ENCODE results near the gene ABHD10. TPM values are rescaled to one million over a fixed set of nuclear protein-coding genes. Genes with fewer than 3 reads are reported as not detected.
A peak's percentile ranks its signal among the peaks of the same experiment; 100 is the strongest.

The ABHD10 gene
- total RNA-seq, result 10 to 100 TPM; 53.1 to 54.6 TPM

- peak; percentile 98 for DNase-seq
- H3K27me3 Mint-ChIP-seq (ENCODE audit: low read depth), result no peaks in the 10 kb centered on the region
- peaks cover 6% of the 10 kb centered on the region for H3K36me3 Mint-ChIP-seq (ENCODE audit: low read depth)
- peak within 1 kb of the TSS; percentile 87 for H3K4me3 Mint-ChIP-seq
- CTCF ChIA-PET, result interaction anchor here (0.5 to 4.3 kb wide), 11 partner anchors 8 to 360 kb away, joined by 3 to 49 read pairs (median 4); no protein-coding TSS in a partner anchor
- H3K27ac Mint-ChIP-seq, result peak within 1 kb of the TSS; percentile 89
- intact Hi-C loops (cut with micrococcal nuclease), result loop anchor here (1.0 to 5.0 kb wide), 7 partner anchors 23 to 907 kb away; partner anchors contain the start of genes ATG3, CD96, NECTIN3 and SLC35A5
- H3K4me1 Mint-ChIP-seq (ENCODE audit: low read depth), result peaks cover 39% of the 10 kb centered on the region
- H3K9me3 Mint-ChIP-seq, result no peaks in the 10 kb centered on the region
Measured at GRCh38 chr3:111978583-111979433, at the start of gene ABHD10. Gene ABHD10, plus strand, starts transcription at chr3:111979026. Its CDS starts 36 bp downstream, at chr3:111979062.

DNA sequence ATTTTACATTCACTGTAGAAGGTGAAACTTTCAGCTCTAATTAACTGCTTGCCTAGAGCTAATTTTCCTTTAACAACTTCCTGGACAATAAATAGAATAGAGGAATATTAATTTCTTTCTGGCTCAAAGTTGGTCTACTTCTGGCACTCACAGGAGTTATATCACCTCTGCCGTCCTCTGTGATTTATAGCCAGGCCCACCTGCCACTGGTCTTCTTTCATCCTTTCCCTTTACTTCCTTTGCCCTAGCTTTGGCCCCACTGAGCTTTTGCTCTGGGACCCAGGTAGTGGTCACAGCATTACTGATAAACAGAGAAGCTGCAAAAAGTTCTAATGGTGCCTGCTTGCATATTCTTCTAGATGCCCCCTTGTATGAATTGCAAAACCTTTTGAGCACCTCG is 49.3 kb upstream of the ABHD10 start:
- H3K4me3 Mint-ChIP-seq, result no peak overlapping the region
- H3K4me1 Mint-ChIP-seq (ENCODE audit: low read depth), result no peaks in the 10 kb centered on the region
- CTCF ChIA-PET, result interaction anchor here (0.7 kb wide), 2 partner anchors 10 to 70 kb away, joined by 3 to 4 read pairs; no protein-coding TSS in a partner anchor
- H3K27me3 Mint-ChIP-seq (ENCODE audit: low read depth), result no peaks in the 10 kb centered on the region
- intact Hi-C loops (cut with micrococcal nuclease), result no loop called here
- H3K36me3 Mint-ChIP-seq (ENCODE audit: low read depth), result no peaks in the 10 kb centered on the region
- H3K27ac Mint-ChIP-seq, result no peak overlapping the region
- H3K9me3 Mint-ChIP-seq, result no peaks in the 10 kb centered on the region
- no peak for DNase-seq

DNA sequence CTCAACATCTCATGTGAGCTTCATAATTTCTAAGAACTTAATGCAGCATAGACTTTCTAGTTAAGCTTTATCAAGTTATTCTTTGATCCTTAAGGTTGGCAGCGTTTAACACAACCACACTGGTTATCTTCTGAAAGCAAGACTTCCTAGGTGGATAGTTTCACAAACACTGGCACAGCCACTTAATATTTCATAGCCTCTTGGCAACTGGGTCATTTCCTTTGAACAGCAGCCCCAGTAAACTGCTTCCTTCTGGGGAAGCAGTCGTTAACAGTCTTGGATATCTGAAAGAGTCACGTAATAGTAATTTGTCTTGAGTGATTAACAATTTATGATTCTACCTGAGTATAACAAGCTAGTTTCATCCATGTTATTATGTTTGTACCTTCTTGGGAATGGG is 45.9 kb upstream of the ABHD10 start:
- DNase-seq, result no peak
- H3K27me3 Mint-ChIP-seq (ENCODE audit: low read depth), result no peaks in the 10 kb centered on the region
- intact Hi-C loops (cut with micrococcal nuclease), result no loop called here
- CTCF ChIA-PET, result no interaction called here
- H3K4me3 Mint-ChIP-seq, result no peak overlapping the region
- no peak overlapping the region for H3K27ac Mint-ChIP-seq
- H3K36me3 Mint-ChIP-seq (ENCODE audit: low read depth), result no peaks in the 10 kb centered on the region
- H3K9me3 Mint-ChIP-seq, result no peaks in the 10 kb centered on the region
- no peaks in the 10 kb centered on the region for H3K4me1 Mint-ChIP-seq (ENCODE audit: low read depth)

DNA sequence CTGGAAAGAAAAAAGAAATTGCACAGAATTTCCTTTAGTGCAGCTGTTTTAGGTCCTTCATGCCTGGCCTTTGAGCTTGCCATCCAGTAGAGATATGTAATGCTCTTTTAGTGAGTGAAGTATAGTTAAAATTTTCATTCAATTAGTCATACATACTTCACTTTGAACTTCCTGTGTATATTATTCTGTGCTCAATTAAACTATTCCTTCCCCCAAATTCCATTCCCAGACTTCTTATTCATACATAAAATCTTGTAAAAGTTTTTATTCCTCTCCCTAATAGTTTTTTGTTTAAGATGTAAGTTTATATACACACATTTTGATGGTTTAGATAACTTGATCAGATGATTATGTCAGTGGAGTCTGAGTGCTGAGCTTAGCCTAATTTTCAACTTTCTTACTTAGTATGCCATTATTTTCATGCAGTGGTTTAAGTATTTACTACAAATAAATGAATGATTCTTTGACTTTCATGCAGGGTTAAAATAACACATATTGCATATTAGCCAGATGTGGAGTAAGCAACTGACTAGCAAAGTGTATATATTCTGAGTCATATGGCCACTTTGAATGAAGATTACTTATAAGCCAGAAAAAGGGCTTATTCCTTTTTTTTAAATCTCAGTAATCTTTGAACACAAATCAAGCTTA is 42.5 kb upstream of the ABHD10 start:
- peaks cover 4% of the 10 kb centered on the region for H3K27me3 Mint-ChIP-seq (ENCODE audit: low read depth)
- no peaks in the 10 kb centered on the region for H3K36me3 Mint-ChIP-seq (ENCODE audit: low read depth)
- no peaks in the 10 kb centered on the region for H3K9me3 Mint-ChIP-seq
- no peak overlapping the region for H3K4me3 Mint-ChIP-seq
- no peaks in the 10 kb centered on the region for H3K4me1 Mint-ChIP-seq (ENCODE audit: low read depth)
- no peak for DNase-seq
- CTCF ChIA-PET, result interaction anchor here (1.3 kb wide), 1 partner anchor 219 kb away, joined by 3 read pairs; no protein-coding TSS in a partner anchor
- intact Hi-C loops (cut with micrococcal nuclease), result no loop called here
- H3K27ac Mint-ChIP-seq, result no peak overlapping the region

DNA sequence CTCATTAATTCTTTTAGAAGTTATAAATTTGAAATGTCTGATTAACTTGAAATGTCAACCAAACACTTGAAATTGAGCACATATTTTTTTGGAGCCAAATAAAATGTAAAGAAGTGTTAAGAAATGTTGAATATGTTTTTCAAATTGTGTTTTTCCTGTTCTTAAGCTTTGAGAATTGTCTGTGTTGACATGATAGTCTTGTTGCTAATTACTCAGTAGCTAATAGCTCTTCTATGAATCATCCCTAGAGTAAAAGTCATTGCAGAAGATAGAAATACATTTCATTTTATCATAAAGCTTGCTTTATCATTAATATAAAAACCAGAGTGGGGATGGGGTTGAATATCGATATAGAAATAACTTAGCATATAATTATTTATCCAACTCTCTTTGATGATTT is 41.9 kb upstream of the ABHD10 start:
- DNase-seq, result no peak
- H3K36me3 Mint-ChIP-seq (ENCODE audit: low read depth), result no peaks in the 10 kb centered on the region
- H3K27ac Mint-ChIP-seq, result no peak overlapping the region
- CTCF ChIA-PET, result interaction anchor here (1.3 kb wide), 1 partner anchor 220 kb away, joined by 3 read pairs; no protein-coding TSS in a partner anchor
- H3K4me3 Mint-ChIP-seq, result no peak overlapping the region
- intact Hi-C loops (cut with micrococcal nuclease), result no loop called here
- peaks cover 4% of the 10 kb centered on the region for H3K27me3 Mint-ChIP-seq (ENCODE audit: low read depth)
- no peaks in the 10 kb centered on the region for H3K9me3 Mint-ChIP-seq
- H3K4me1 Mint-ChIP-seq (ENCODE audit: low read depth), result no peaks in the 10 kb centered on the region

- H3K4me1 Mint-ChIP-seq (ENCODE audit: low read depth), result no peaks in the 10 kb centered on the region
- H3K4me3 Mint-ChIP-seq, result no peak overlapping the region
- H3K9me3 Mint-ChIP-seq, result no peaks in the 10 kb centered on the region
- H3K27me3 Mint-ChIP-seq (ENCODE audit: low read depth), result peaks cover 4% of the 10 kb centered on the region
- no peaks in the 10 kb centered on the region for H3K36me3 Mint-ChIP-seq (ENCODE audit: low read depth)
- no peak for DNase-seq
- intact Hi-C loops (cut with micrococcal nuclease), result no loop called here
- CTCF ChIA-PET, result interaction anchor here (1.3 kb wide), 1 partner anchor 221 kb away, joined by 3 read pairs; no protein-coding TSS in a partner anchor
- H3K27ac Mint-ChIP-seq, result no peak overlapping the region
Measured at GRCh38 chr3:111937871-111938270, 41.0 kb upstream of the ABHD10 start.

- intact Hi-C loops (cut with micrococcal nuclease), result no loop called here
- Mint-ChIP-seq H3K36me3 (ENCODE audit: low read depth) (no peaks in the 10 kb centered on the region), H3K4me1 (ENCODE audit: low read depth) (no peaks in the 10 kb centered on the region), H3K4me3 (no peak overlapping the region), H3K27me3 (ENCODE audit: low read depth) (peaks cover 4% of the 10 kb centered on the region), H3K9me3 (no peaks in the 10 kb centered on the region), H3K27ac (no peak overlapping the region)
- CTCF ChIA-PET, result no interaction called here
- no peak for DNase-seq
Measured at GRCh38 chr3:111939873-111940272, 39.0 kb upstream of the ABHD10 start.

DNA sequence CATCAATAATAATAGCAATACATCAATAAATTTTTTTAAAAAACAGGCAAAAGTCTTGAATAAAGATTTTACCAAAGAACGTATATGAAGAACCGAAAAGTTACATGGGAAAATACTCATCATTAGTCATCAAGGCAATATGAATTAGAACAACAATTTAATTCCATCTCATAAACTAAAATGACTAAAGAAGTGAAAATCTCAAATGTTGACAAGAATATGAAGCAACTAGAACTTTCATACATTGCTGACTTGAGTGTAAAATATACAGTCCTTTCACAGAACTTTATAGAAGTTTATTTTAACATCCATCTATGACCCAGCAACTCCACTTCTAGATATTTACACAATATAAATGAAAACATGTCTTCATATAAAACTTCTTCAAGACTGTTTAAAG is 35.3 kb upstream of the ABHD10 start:
- Mint-ChIP-seq H3K4me3 (no peak overlapping the region), H3K4me1 (ENCODE audit: low read depth) (no peaks in the 10 kb centered on the region), H3K27me3 (ENCODE audit: low read depth) (peaks cover 9% of the 10 kb centered on the region), H3K36me3 (ENCODE audit: low read depth) (no peaks in the 10 kb centered on the region), H3K27ac (no peak overlapping the region), H3K9me3 (no peaks in the 10 kb centered on the region)
- CTCF ChIA-PET, result no interaction called here
- DNase-seq, result no peak
- intact Hi-C loops (cut with micrococcal nuclease), result no loop called here

DNA sequence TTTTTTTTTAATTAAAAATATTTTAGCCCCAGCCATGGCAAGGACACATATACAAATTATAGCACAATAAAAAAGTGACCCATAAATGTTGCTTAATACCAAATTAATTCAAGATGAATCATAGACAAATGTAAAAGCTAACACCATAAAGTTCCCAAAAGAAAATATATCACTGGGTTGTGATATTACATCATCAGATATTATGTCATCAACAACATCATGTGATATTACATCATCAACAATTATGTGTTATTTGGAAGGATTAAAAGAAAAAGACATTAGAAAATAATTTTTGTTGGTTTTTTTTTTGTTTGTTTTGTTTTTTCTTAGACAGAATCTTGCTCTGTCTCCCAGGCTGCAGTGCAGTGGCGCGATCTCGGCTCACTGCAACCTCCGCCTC is 34.5 kb upstream of the ABHD10 start:
- Mint-ChIP-seq H3K36me3 (ENCODE audit: low read depth) (no peaks in the 10 kb centered on the region), H3K4me1 (ENCODE audit: low read depth) (no peaks in the 10 kb centered on the region), H3K9me3 (no peaks in the 10 kb centered on the region), H3K4me3 (no peak overlapping the region), H3K27me3 (ENCODE audit: low read depth) (peaks cover 4% of the 10 kb centered on the region), H3K27ac (no peak overlapping the region)
- intact Hi-C loops (cut with micrococcal nuclease), result no loop called here
- DNase-seq, result no peak
- CTCF ChIA-PET, result no interaction called here

DNA sequence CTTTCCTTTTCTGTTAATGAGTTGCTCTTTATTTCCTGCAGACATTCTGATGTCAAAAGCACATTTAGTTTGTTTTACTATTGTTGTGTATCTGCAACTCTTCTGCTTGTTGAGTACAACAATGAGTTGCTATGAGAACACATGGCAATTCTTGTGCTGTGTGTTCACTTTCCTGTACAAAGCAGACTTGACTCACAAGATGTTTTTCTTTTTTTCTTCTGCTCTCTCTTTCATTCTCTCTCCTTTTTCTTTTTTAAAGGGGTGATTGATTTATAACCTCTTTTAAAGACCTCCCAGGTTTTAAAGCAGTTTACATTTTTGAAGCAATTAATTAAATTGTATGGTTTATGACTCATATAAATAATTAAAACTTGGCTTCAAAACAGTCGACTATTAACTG is 31.6 kb upstream of the ABHD10 start:
- H3K4me3 Mint-ChIP-seq, result no peak overlapping the region
- intact Hi-C loops (cut with micrococcal nuclease), result no loop called here
- no peaks in the 10 kb centered on the region for H3K9me3 Mint-ChIP-seq
- H3K27me3 Mint-ChIP-seq (ENCODE audit: low read depth), result peaks cover 4% of the 10 kb centered on the region
- no peak for DNase-seq
- no peaks in the 10 kb centered on the region for H3K4me1 Mint-ChIP-seq (ENCODE audit: low read depth)
- H3K36me3 Mint-ChIP-seq (ENCODE audit: low read depth), result no peaks in the 10 kb centered on the region
- CTCF ChIA-PET, result interaction anchor here (1.4 kb wide), 1 partner anchor 231 kb away, joined by 3 read pairs; no protein-coding TSS in a partner anchor
- no peak overlapping the region for H3K27ac Mint-ChIP-seq

- Mint-ChIP-seq H3K9me3 (no peaks in the 10 kb centered on the region), H3K4me3 (no peak overlapping the region), H3K27me3 (ENCODE audit: low read depth) (peaks cover 4% of the 10 kb centered on the region), H3K27ac (no peak overlapping the region), H3K4me1 (ENCODE audit: low read depth) (no peaks in the 10 kb centered on the region), H3K36me3 (ENCODE audit: low read depth) (no peaks in the 10 kb centered on the region)
- intact Hi-C loops (cut with micrococcal nuclease), result no loop called here
- no peak for DNase-seq
- CTCF ChIA-PET, result interaction anchor here (1.4 kb wide), 1 partner anchor 233 kb away, joined by 3 read pairs; no protein-coding TSS in a partner anchor
Measured at GRCh38 chr3:111948786-111949185, 30.0 kb upstream of the ABHD10 start.

DNA sequence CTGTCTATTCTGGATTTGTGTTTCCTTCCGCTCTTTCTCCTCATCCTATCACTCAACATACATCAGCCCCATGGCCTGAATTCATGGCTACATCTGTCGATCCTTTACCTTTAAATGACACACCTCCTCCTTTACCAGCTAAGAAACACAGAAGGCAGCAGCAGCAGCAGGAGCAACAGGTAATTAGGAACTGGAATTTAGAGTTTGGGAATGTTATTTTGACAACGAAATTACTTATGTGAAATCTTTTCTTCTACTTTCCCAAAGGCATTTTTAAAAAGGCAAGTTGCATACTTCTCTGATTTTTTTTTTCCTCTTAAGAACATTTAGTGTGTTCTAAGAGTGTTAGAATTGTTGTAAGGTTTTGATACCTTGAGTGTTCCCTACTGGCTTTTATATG is 29.1 kb upstream of the ABHD10 start:
- Mint-ChIP-seq H3K4me1 (ENCODE audit: low read depth) (no peaks in the 10 kb centered on the region), H3K27ac (no peak overlapping the region), H3K36me3 (ENCODE audit: low read depth) (no peaks in the 10 kb centered on the region), H3K9me3 (no peaks in the 10 kb centered on the region), H3K27me3 (ENCODE audit: low read depth) (peaks cover 4% of the 10 kb centered on the region), H3K4me3 (no peak overlapping the region)
- CTCF ChIA-PET, result no interaction called here
- intact Hi-C loops (cut with micrococcal nuclease), result no loop called here
- DNase-seq, result no peak

All from activated naive CD4-positive, alpha-beta T cell treated with anti-CD3 and anti-CD28 coated beads for 36 hours (primary cell).